B cell (primary cell): Measurements from ENCODE around the gene ABI3BP.

Experiments
- EZH2 ChIP-seq: IDR thresholded peaks from 2 replicates; pipeline ENCODE4 v1.6.1; 2012; ENCODE audit warnings: borderline replicate concordance, low read depth, mild to moderate bottlenecking, moderate library complexity, low read length; ENCODE audit not compliant: insufficient read depth, poor library complexity, severe bottlenecking
- TF ChIP-seq, protein P1 (sequence below): fragments of 200-600 bp; IDR thresholded peaks from one replicate; pipeline ENCODE4 v1.8.0; 2022; ENCODE audit warnings: antibody characterized with exemption, mild to moderate bottlenecking

DNA sequence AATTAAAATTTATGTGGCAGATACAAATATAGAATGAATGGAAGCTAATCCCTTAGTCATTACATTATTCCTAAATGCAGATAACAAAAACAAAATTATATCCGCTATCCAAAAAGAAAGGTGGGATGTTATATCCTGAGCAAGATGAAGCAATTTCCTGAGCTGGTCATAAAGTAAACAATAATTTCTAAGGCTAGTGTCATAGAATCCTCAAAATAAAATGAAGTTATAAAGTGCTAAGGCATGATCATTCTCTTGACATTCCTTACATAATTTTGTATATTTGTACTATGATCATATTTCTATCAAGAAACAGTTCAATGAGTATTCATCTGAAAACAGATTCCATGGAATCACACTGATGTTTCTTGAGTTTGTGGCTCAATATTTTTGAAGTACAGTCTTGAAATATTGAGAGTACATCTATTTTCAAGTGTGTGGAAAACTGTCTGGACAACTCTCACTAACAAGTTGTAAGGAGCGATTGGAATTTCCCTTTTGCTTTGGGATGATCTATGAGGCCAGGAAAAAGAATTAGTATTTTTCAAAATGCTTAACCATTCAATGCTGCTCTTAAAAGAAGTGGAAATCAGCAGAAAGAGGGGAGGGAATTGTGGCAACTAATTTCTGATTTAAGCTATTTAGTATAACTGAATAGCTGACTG, 92.4 kb downstream of the ABI3BP start:
- TF ChIP-seq, protein P1, sequence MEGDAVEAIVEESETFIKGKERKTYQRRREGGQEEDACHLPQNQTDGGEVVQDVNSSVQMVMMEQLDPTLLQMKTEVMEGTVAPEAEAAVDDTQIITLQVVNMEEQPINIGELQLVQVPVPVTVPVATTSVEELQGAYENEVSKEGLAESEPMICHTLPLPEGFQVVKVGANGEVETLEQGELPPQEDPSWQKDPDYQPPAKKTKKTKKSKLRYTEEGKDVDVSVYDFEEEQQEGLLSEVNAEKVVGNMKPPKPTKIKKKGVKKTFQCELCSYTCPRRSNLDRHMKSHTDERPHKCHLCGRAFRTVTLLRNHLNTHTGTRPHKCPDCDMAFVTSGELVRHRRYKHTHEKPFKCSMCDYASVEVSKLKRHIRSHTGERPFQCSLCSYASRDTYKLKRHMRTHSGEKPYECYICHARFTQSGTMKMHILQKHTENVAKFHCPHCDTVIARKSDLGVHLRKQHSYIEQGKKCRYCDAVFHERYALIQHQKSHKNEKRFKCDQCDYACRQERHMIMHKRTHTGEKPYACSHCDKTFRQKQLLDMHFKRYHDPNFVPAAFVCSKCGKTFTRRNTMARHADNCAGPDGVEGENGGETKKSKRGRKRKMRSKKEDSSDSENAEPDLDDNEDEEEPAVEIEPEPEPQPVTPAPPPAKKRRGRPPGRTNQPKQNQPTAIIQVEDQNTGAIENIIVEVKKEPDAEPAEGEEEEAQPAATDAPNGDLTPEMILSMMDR = no peak
- TF ChIP-seq EZH2 = no peak
